Measurements from ENCODE around the gene ATAD3B.
"Not testable (repeated sequence)": the region's sequence is repeated elsewhere in the genome, so short reads cannot be mapped to it uniquely, and the experiment has no call there.

DNA sequence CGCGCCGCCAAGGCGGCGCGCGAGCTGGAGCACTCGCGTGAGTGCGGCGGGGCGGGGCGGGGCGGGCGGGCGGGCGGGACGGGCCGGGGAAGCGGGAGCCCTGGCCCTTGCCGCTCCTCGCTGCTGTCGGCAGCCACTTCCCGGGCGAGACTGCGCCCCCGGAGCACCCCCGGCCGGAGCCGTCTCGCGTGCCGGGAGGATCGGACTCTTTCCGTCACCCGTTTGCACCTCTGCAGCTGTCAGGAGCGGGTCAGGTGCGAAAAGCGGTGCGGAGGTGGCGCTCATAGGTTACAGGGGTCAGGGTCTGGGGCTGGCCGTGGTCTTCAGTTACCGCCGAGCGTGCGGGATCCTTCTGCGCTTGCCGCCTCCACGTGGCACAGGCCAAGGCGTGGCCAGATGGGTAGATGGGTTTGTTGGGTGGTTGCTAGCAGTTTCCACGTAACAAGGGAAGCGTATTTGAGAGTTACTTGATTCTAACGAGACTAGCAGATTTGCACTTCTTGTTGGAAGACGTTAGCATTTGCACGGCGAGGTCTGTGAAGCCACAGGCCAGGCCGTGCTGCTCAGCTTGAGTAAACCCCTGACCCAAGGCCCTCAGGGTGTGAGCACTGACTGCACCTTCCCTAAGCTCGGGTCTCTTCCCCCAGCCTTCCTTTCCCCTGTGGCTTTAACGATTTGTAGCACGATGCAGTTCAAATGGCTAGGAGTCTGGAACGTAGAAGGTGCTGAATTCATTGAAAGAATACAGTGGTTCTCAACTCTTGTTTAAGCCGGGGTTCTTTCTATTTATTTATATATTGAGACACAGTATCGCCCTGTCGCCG lies 700 bp downstream of the ATAD3B start:
- TF ChIP-seq POLR2A, POLR2AphosphoS5, TAF1 (IDR thresholded peaks at IDR 0.05; ENCODE audit: low read depth, low read length): not testable (repeated sequence)
